ENCODE data around the gene RETREG1. TPM values are rescaled to one million over a fixed set of nuclear protein-coding genes. Genes with fewer than 3 reads are reported as not detected.
A peak's percentile ranks its signal among the peaks of the same experiment; 100 is the strongest.
"Not testable (repeated sequence)": the region's sequence is repeated elsewhere in the genome, so short reads cannot be mapped to it uniquely, and the experiment has no call there.

Gene RETREG1
- total and polyA plus RNA-seq, 12 donors, result 14.6 to 337 (median 216) TPM

- ATAC-seq, result peak in 6 of 8 donors; percentile 31 to 61 (median 36)
- WGBS, 2 donors, result 13 to 21% methylated on average over 27 of the region's 27 CpGs
- Histone ChIP-seq H3K36me3 (no peaks in the 10 kb centered on the region), H3K27me3 (peaks cover 0 to 15% (median 0%) of the 10 kb centered on the region in 7 donors), H3K9me3 (no peaks in the 10 kb centered on the region), H3K4me3 (peak overlapping the region; percentile 59 to 94 (median 74)), H3K4me1 (peaks cover 0 to 28% (median 12%) of the 10 kb centered on the region in 9 donors), H3K27ac (peak overlapping the region; percentile 47 to 88 (median 76))
- TF ChIP-seq CTCF (IDR thresholded peaks at IDR 0.05), result no peak
- intact Hi-C loops (cut with DNase I), result loop anchor here in 1 of 10 donors (2.0 kb wide), 1 partner anchor 65 kb away; no protein-coding TSS in a partner anchor
- DNase-seq, result peak; percentile 32 to 35
These were observed 624 bp upstream of the RETREG1 start for GRCh38 chr5:16617274-16617968.

- ATAC-seq, result peak in 4 of 8 donors; percentile 31 to 59 (median 44)
- H3K27ac ChIP-seq, result peak overlapping the region; percentile 47 to 88 (median 76)
- no peaks in the 10 kb centered on the region for H3K36me3 ChIP-seq
- DNase-seq, result no peak
- peak overlapping the region; percentile 59 to 94 (median 74) for H3K4me3 ChIP-seq
- 13 to 21% methylated on average over 31 of the region's 31 CpGs for WGBS, 2 donors
- peaks cover 0 to 24% (median 12%) of the 10 kb centered on the region in 9 donors for H3K4me1 ChIP-seq
- intact Hi-C loops (cut with DNase I), result loop anchor here in 1 of 10 donors (2.0 kb wide), 1 partner anchor 63 kb away; no protein-coding TSS in a partner anchor
- no peaks in the 10 kb centered on the region for H3K9me3 ChIP-seq
- peaks cover 0 to 15% (median 0%) of the 10 kb centered on the region in 7 donors for H3K27me3 ChIP-seq
- no peak for TF ChIP-seq CTCF (IDR thresholded peaks at IDR 0.05)
These were observed 859 bp downstream of the RETREG1 start for GRCh38 chr5:16615741-16616535.

- peaks cover 0 to 15% (median 0%) of the 10 kb centered on the region in 7 donors for H3K27me3 ChIP-seq
- WGBS, 2 donors, result 83 to 90% methylated on average over 2 of the region's 2 CpGs
- DNase-seq, result no peak
- no peak overlapping the region for H3K4me3 ChIP-seq
- H3K27ac ChIP-seq, result no peak overlapping the region
- no peaks in the 10 kb centered on the region for H3K36me3 ChIP-seq
- no peak for TF ChIP-seq CTCF (IDR thresholded peaks at IDR 0.05)
- no peak for ATAC-seq
- H3K9me3 ChIP-seq, result no peaks in the 10 kb centered on the region
- H3K4me1 ChIP-seq, result peaks cover 0 to 19% (median 11%) of the 10 kb centered on the region in 9 donors
- intact Hi-C loops (cut with DNase I), result no loop called here
These were observed 4.8 kb downstream of the RETREG1 start for GRCh38 chr5:16612007-16612406.

GRCh38 chr5:16610896-16611295 lies 5.9 kb downstream of the RETREG1 start:
- intact Hi-C loops (cut with DNase I), result not testable (repeated sequence)
- WGBS, 2 donors, result 91 to 92% methylated on average over 2 of the region's 2 CpGs

More at GRCh38 chr5:16610896-16611295, 5.9 kb downstream of the RETREG1 start:
- ATAC-seq, H3K4me3 ChIP-seq, H3K27me3 ChIP-seq, DNase-seq, H3K27ac ChIP-seq, H3K36me3 ChIP-seq, H3K9me3 ChIP-seq: not testable (repeated sequence)
- peaks cover 0 to 12% (median 7%) of the 10 kb centered on the region in 9 donors for H3K4me1 ChIP-seq

Measured in heart right ventricle (tissue), 16 donors.